Neuronal stem cell (in vitro differentiated cells): ENCODE results near the gene ARIH1.

Experiments used
- DNase-seq: peaks from one replicate; pipeline ENCODE4 v3.0.0-alpha.2; 2013; ENCODE audit warnings: low spot score
- H2AFZ ChIP-seq: one replicate; pipeline ENCODE4 v1.6.1; 2013; ENCODE audit warnings: mild to moderate bottlenecking, low read length, inconsistent platforms
- H2AK5ac ChIP-seq: 2 replicates; pipeline ENCODE4 v1.6.1; 2013; ENCODE audit warnings: low read depth, mild to moderate bottlenecking, inconsistent platforms, low read length, moderate library complexity, mixed read lengths
- H2BK120ac ChIP-seq: 2 replicates; pipeline ENCODE4 v1.6.1; 2013; ENCODE audit warnings: low read depth, mild to moderate bottlenecking, inconsistent platforms, low read length, moderate library complexity, mixed read lengths
- H2BK12ac ChIP-seq: one replicate; pipeline ENCODE4 v1.6.1; 2013; ENCODE audit warnings: low read length, inconsistent platforms
- H2BK15ac ChIP-seq: 2 replicates; pipeline ENCODE4 v1.6.1; 2013; ENCODE audit warnings: mild to moderate bottlenecking, low read length, inconsistent platforms, mixed read lengths
- H2BK5ac ChIP-seq: one replicate; pipeline ENCODE4 v1.6.1; 2013; ENCODE audit warnings: inconsistent platforms, mild to moderate bottlenecking, low read length, moderate library complexity
- H3K14ac ChIP-seq: one replicate; pipeline ENCODE4 v1.6.1; 2013; ENCODE audit warnings: low read length, inconsistent platforms
- H3K18ac ChIP-seq: 2 replicates; pipeline ENCODE4 v1.6.1; 2013; ENCODE audit warnings: low read length, inconsistent platforms
- H3K23ac ChIP-seq: 2 replicates; pipeline ENCODE4 v1.6.1; 2013; ENCODE audit warnings: low read depth, mild to moderate bottlenecking, mixed read lengths, low read length, inconsistent platforms; ENCODE audit not compliant: poor library complexity
- H3K27ac ChIP-seq: replicated peaks from 3 replicates; pipeline ENCODE4 v1.5.1; 2013; ENCODE audit warnings: low read length, inconsistent platforms
- H3K27me3 ChIP-seq, 3 experiments: 2 replicates each; pipeline ENCODE4 v1.6.1; 2013; ENCODE audit warnings: low read length in 3 of 3, mild to moderate bottlenecking in 2 of 3, inconsistent platforms in 1 of 3, low read depth in 1 of 3, mixed read lengths in 1 of 3, moderate library complexity in 1 of 3; ENCODE audit not compliant: control insufficient read depth in 3 of 3, insufficient read depth in 3 of 3
- H3K36me3 ChIP-seq, 2 donors: replicated peaks in 1 of 2; 2 replicates each; pipeline ENCODE4 v1.6.1; 2013; ENCODE audit warnings: low read length in 2 of 2; ENCODE audit not compliant: control insufficient read depth in 2 of 2, insufficient read depth in 2 of 2
- H3K4ac ChIP-seq: 2 replicates; pipeline ENCODE4 v1.6.1; 2013; ENCODE audit warnings: inconsistent platforms, mild to moderate bottlenecking, low read length, moderate library complexity
- H3K4me1 ChIP-seq, 2 donors: 1 replicate in 1 of 2; 2 replicates in 1 of 2; pipeline ENCODE4 v1.6.1; 2013; ENCODE audit warnings: low read length in 2 of 2, low read depth in 1 of 2; ENCODE audit not compliant: control insufficient read depth in 2 of 2, insufficient read depth in 1 of 2
- H3K4me2 ChIP-seq: one replicate; pipeline ENCODE4 v1.6.1; 2013; ENCODE audit warnings: mild to moderate bottlenecking, low read length, inconsistent platforms; ENCODE audit not compliant: insufficient read depth, poor library complexity, severe bottlenecking
- H3K4me3 ChIP-seq, 2 donors: 2 replicates each; pipeline ENCODE4 v1.5.1; 2013; ENCODE audit warnings: low read length in 2 of 2, mild to moderate bottlenecking in 2 of 2, inconsistent platforms in 1 of 2, moderate library complexity in 1 of 2
- H3K79me1 ChIP-seq: one replicate; pipeline ENCODE4 v1.6.1; 2013; ENCODE audit warnings: low read depth, mild to moderate bottlenecking, inconsistent platforms, low read length, moderate library complexity
- H3K9ac ChIP-seq: one replicate; pipeline ENCODE4 v1.6.1; 2013; ENCODE audit warnings: mild to moderate bottlenecking, low read depth, low read length, inconsistent platforms; ENCODE audit not compliant: poor library complexity
- H3K9me3 ChIP-seq, 2 donors: replicated peaks in 1 of 2; 2 replicates each; pipeline versions ENCODE3 to v1.6.1; 2013; ENCODE audit warnings: low read length in 2 of 2, mild to moderate bottlenecking in 2 of 2, inconsistent platforms in 1 of 2, low read depth in 1 of 2, mixed read lengths in 1 of 2, moderate library complexity in 1 of 2; ENCODE audit not compliant: control insufficient read depth in 2 of 2, insufficient read depth in 1 of 2
- H4K8ac ChIP-seq: one replicate; pipeline ENCODE4 v1.6.1; 2013; ENCODE audit warnings: low read depth, mild to moderate bottlenecking, inconsistent platforms, low read length, moderate library complexity
- H4K91ac ChIP-seq: one replicate; pipeline ENCODE4 v1.6.1; 2013; ENCODE audit warnings: low read length, low read depth, mild to moderate bottlenecking, inconsistent platforms; ENCODE audit not compliant: poor library complexity
- WGBS, 2 donors: extraction: QIAGEN DNeasy Blood & Tissue Kit; methylation state at CpG; one replicate each; pipeline ENCODE4 v1.1.7; 2013; ENCODE audit warnings: missing lambda C conversion rate in 2 of 2, mixed read lengths in 1 of 2; ENCODE audit not compliant: insufficient read length in 2 of 2, insufficient replicate concordance in 1 of 2; ENCODE audit errors: extremely low coverage in 2 of 2; 5-methylcytosine and 5-hydroxymethylcytosine counted together

ARIH1 gene

GRCh38 chr15:72456684-72457083, 17.4 kb upstream of the ARIH1 start:
- no peak overlapping the region for H2BK12ac ChIP-seq
- no peak overlapping the region for H3K18ac ChIP-seq
- no peak overlapping the region for H3K9ac ChIP-seq
- no peak overlapping the region for H3K14ac ChIP-seq
- peaks cover 0 to 3% (median 0%) of the 10 kb centered on the region in 3 experiments for H3K27me3 ChIP-seq
- H3K4me2 ChIP-seq: no peak overlapping the region
- no peak overlapping the region for H3K4ac ChIP-seq
- no peak overlapping the region for H2BK5ac ChIP-seq
- no peak overlapping the region for H4K91ac ChIP-seq
- no peak overlapping the region for H3K23ac ChIP-seq
- no peaks in the 10 kb centered on the region for H3K9me3 ChIP-seq
- WGBS, 2 donors: no CpG with 5 or more reads among the region's 7 CpGs
- H2AFZ ChIP-seq: no peak overlapping the region
- no peak overlapping the region for H4K8ac ChIP-seq
- no peak overlapping the region for H2BK120ac ChIP-seq
- no peak overlapping the region for H3K27ac ChIP-seq
- no peaks in the 10 kb centered on the region for H3K4me1 ChIP-seq
- no peaks in the 10 kb centered on the region for H3K36me3 ChIP-seq
- no peak overlapping the region for H2AK5ac ChIP-seq
- no peak for DNase-seq
- no peak overlapping the region for H3K4me3 ChIP-seq
- no peak overlapping the region for H2BK15ac ChIP-seq
- H3K79me1 ChIP-seq: no peaks in the 10 kb centered on the region

- no peak overlapping the region for H2BK12ac ChIP-seq
- H2BK5ac ChIP-seq: no peak overlapping the region
- no peak overlapping the region for H3K27ac ChIP-seq
- no peak overlapping the region for H2BK15ac ChIP-seq
- H3K23ac ChIP-seq: no peak overlapping the region
- no peaks in the 10 kb centered on the region for H3K9me3 ChIP-seq
- H3K4me2 ChIP-seq: no peak overlapping the region
- H4K8ac ChIP-seq: no peak overlapping the region
- no peak overlapping the region for H3K4me3 ChIP-seq
- H2AFZ ChIP-seq: no peak overlapping the region
- no peaks in the 10 kb centered on the region for H3K79me1 ChIP-seq
- H3K4ac ChIP-seq: no peak overlapping the region
- H3K27me3 ChIP-seq: no peaks in the 10 kb centered on the region
- H3K9ac ChIP-seq: no peak overlapping the region
- H3K18ac ChIP-seq: no peak overlapping the region
- H4K91ac ChIP-seq: no peak overlapping the region
- no peak for DNase-seq
- no peaks in the 10 kb centered on the region for H3K4me1 ChIP-seq
- no peak overlapping the region for H2BK120ac ChIP-seq
- H3K14ac ChIP-seq: no peak overlapping the region
- no peaks in the 10 kb centered on the region for H3K36me3 ChIP-seq
- H2AK5ac ChIP-seq: no peak overlapping the region
- no CpG with 5 or more reads among the region's 3 CpGs for WGBS, 2 donors
These were observed 13.7 kb upstream of the ARIH1 start for GRCh38 chr15:72460402-72460801.

- no peak for DNase-seq
These were observed 10.4 kb upstream of the ARIH1 start for GRCh38 chr15:72463702-72464101.

GRCh38 chr15:72464251-72464650, 9.9 kb upstream of the ARIH1 start:
- DNase-seq: no peak
- Histone ChIP-seq H4K8ac (no peak overlapping the region), H3K9me3 (no peaks in the 10 kb centered on the region), H4K91ac (no peak overlapping the region), H3K27ac (no peak overlapping the region), H2BK120ac (no peak overlapping the region), H2BK15ac (no peak overlapping the region), H3K36me3 (no peaks in the 10 kb centered on the region), H2AFZ (no peak overlapping the region), H2BK5ac (no peak overlapping the region), H3K14ac (no peak overlapping the region), H3K27me3 (no peaks in the 10 kb centered on the region), H3K23ac (no peak overlapping the region), H3K79me1 (no peaks in the 10 kb centered on the region), H3K4me2 (no peak overlapping the region), H3K18ac (no peak overlapping the region), H2AK5ac (no peak overlapping the region), H3K4me3 (no peak overlapping the region), H3K4me1 (no peaks in the 10 kb centered on the region), H2BK12ac (no peak overlapping the region), H3K4ac (no peak overlapping the region), H3K9ac (no peak overlapping the region)
- WGBS, 2 donors: no CpG with 5 or more reads among the region's 7 CpGs

More at GRCh38 chr15:72463702-72464101, 10.4 kb upstream of the ARIH1 start:
- H3K4ac ChIP-seq: no peak overlapping the region
- H3K27me3 ChIP-seq: no peaks in the 10 kb centered on the region
- no peak overlapping the region for H3K27ac ChIP-seq
- no CpG with 5 or more reads among the region's 2 CpGs for WGBS, 2 donors
- H3K36me3 ChIP-seq: no peaks in the 10 kb centered on the region
- no peak overlapping the region for H3K18ac ChIP-seq
- H3K23ac ChIP-seq: no peak overlapping the region
- no peak overlapping the region for H4K8ac ChIP-seq
- no peak overlapping the region for H3K4me2 ChIP-seq
- H4K91ac ChIP-seq: no peak overlapping the region
- H2BK15ac ChIP-seq: no peak overlapping the region
- H3K9ac ChIP-seq: no peak overlapping the region
- no peak overlapping the region for H3K14ac ChIP-seq
- H2AFZ ChIP-seq: no peak overlapping the region
- H2BK5ac ChIP-seq: no peak overlapping the region
- H3K79me1 ChIP-seq: no peaks in the 10 kb centered on the region
- no peak overlapping the region for H2BK12ac ChIP-seq
- no peak overlapping the region for H2AK5ac ChIP-seq
- H2BK120ac ChIP-seq: no peak overlapping the region
- no peaks in the 10 kb centered on the region for H3K9me3 ChIP-seq
- no peak overlapping the region for H3K4me3 ChIP-seq
- no peaks in the 10 kb centered on the region for H3K4me1 ChIP-seq
